ENCODE results near the gene RET. TPM values are rescaled to one million over a fixed set of nuclear protein-coding genes. Genes with fewer than 3 reads are reported as not detected.

The RET gene
- total RNA-seq, 4 donors from 2014 or later, result 0.51 to 1.2 (median 0.62) TPM

DNA sequence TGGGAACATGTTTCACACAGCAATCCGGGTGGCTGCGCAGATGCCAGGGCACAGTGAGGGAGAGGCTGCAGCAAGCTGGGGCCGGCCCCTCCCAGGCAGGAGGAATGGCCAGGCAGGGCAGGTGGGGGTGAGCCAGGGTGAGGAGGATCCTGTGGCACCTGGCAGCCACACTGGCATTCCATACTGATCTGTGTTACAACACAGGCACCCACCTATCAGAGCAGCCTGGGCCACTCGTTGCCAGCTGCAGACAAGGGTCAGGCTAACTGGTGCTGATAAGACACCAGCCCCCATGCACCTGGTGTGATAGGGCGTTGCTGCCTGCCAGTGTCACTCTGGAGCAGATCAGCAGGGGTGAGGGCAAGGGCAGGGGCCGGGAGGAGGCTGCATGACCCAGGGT, 16.6 kb upstream of the RET start:
- no peaks in the 10 kb centered on the region for H3K9me3 ChIP-seq
- H3K27ac ChIP-seq, result no peak overlapping the region
- TF ChIP-seq POLR2A (IDR thresholded peaks at IDR 0.05), result no peak
- no peak for TF ChIP-seq CTCF (IDR thresholded peaks at IDR 0.05 in 4 of 5, conservative IDR thresholded peaks at IDR 0.05 in 1 of 5)
- in situ Hi-C loops (cut with MboI; ENCODE audit: low sequenced_read_pairs in 4 of 4), result no loop called here
- no peak for DNase-seq
- H3K36me3 ChIP-seq, result no peaks in the 10 kb centered on the region
- H3K4me1 ChIP-seq, result no peaks in the 10 kb centered on the region
- ATAC-seq, result no peak
- H3K4me3 ChIP-seq, result no peak overlapping the region
- intact Hi-C loops (cut with DNase I; ENCODE audit: low total_unique reads), result no loop called here
- no peaks in the 10 kb centered on the region for H3K27me3 ChIP-seq

DNA sequence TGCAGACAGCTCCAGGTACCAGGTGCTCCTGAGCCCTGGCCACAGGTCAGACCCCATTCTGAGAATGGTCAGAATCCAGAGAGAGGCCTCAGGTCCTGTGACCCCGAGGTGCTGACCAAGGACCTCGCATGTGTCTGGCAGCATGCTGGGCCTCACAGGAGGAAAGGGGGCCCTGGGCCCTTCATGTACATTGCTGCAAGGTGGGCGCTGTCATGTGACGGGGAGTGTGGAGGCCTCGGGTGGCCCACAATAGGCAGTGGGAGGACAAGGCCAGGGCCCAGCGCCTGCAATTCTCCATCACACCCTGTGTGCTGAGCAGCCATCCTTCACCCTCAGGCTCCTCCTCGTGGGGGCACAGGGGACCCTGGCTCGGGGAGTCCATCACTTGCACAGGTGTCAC, 15.5 kb upstream of the RET start:
- ATAC-seq (no peak), DNase-seq (no peak)
- in situ Hi-C loops (cut with MboI; ENCODE audit: low sequenced_read_pairs in 4 of 4), result no loop called here
- no peaks in the 10 kb centered on the region for H3K4me1 ChIP-seq
- TF ChIP-seq CTCF (IDR thresholded peaks at IDR 0.05 in 4 of 5, conservative IDR thresholded peaks at IDR 0.05 in 1 of 5) (no peak), POLR2A (IDR thresholded peaks at IDR 0.05) (no peak)
- H3K4me3 ChIP-seq, result no peak overlapping the region
- H3K27ac ChIP-seq, result no peak overlapping the region
- intact Hi-C loops (cut with DNase I; ENCODE audit: low total_unique reads), result no loop called here
- H3K27me3 ChIP-seq, result no peaks in the 10 kb centered on the region
- H3K36me3 ChIP-seq, result no peaks in the 10 kb centered on the region
- no peaks in the 10 kb centered on the region for H3K9me3 ChIP-seq

- Histone ChIP-seq H3K4me1 (no peaks in the 10 kb centered on the region), H3K27ac (no peak overlapping the region), H3K36me3 (no peaks in the 10 kb centered on the region), H3K9me3 (no peaks in the 10 kb centered on the region), H3K4me3 (no peak overlapping the region), H3K27me3 (no peaks in the 10 kb centered on the region)
- in situ Hi-C loops (cut with MboI; ENCODE audit: low sequenced_read_pairs in 4 of 4) (no loop called here), intact Hi-C loops (cut with DNase I; ENCODE audit: low total_unique reads) (no loop called here)
- ATAC-seq (no peak), DNase-seq (no peak)
- TF ChIP-seq POLR2A (IDR thresholded peaks at IDR 0.05), result no peak
- TF ChIP-seq CTCF (IDR thresholded peaks at IDR 0.05 in 4 of 5, conservative IDR thresholded peaks at IDR 0.05 in 1 of 5), result no peak
Observed at GRCh38 chr10:43061760-43062159, 15.1 kb upstream of the RET start.

DNA sequence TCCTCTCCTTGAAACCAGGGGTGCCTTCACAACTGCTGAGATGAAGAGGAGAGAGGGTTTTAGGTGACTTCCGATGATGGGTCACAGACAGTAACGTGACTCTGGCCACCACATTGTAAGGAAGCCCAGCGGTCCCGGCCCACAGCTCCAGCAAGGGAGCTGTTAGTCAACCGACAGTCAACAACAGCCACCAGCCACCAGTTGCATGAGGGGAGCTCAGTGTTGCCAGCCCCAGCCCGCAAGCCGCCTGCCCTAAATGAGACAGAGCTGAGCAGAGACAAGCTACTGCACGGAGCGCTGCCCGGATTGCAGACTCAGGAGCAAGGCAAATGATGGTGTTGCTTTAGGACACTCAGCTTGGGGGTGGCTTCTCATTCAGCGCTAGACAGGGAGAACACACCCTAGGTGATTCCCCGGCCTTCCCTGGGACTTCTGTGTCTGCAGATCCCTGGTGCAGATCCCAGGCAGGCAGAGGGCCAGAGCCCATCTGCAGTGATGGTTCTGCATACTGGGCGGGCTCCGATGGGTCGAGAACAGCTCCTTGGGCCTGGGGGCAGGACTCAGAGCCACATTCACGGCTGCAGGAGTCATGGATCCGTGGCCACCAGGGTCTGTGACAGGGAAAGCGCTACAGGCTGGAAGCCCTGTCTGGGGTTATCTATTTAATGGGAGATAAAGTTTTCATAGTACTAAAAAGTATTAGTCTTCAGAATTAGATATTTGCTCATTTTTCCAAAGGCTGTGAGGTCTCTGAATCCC, 14.3 kb upstream of the RET start:
- Histone ChIP-seq H3K36me3 (no peaks in the 10 kb centered on the region), H3K27ac (no peak overlapping the region), H3K4me1 (no peaks in the 10 kb centered on the region), H3K4me3 (no peak overlapping the region), H3K27me3 (no peaks in the 10 kb centered on the region), H3K9me3 (no peaks in the 10 kb centered on the region)
- ATAC-seq (no peak), DNase-seq (no peak)
- intact Hi-C loops (cut with DNase I; ENCODE audit: low total_unique reads) (no loop called here), in situ Hi-C loops (cut with MboI; ENCODE audit: low sequenced_read_pairs in 4 of 4) (no loop called here)
- no peak for TF ChIP-seq POLR2A (IDR thresholded peaks at IDR 0.05)
- TF ChIP-seq CTCF (IDR thresholded peaks at IDR 0.05 in 4 of 5, conservative IDR thresholded peaks at IDR 0.05 in 1 of 5), result no peak
